Myocyte (in vitro differentiated cells): Measurements from ENCODE around the gene DBNDD2. TPM values are rescaled to one million over a fixed set of nuclear protein-coding genes. Genes with fewer than 3 reads are reported as not detected.

Experiments
- DNase-seq: peaks from one replicate; pipeline ENCODE4 v3.0.0-alpha.2; 2012; ENCODE audit warnings: low read depth
- total RNA-seq: library from RNA; depleted of rRNA; stranded (reverse); fragments of >200 nt; gene quantifications from 2 replicates; pipeline ENCODE4 v1.2.3, GENCODE V29; 2014

The DBNDD2 gene
- total RNA-seq, 1 donor from 2014 or later: 3.3 TPM

DNA sequence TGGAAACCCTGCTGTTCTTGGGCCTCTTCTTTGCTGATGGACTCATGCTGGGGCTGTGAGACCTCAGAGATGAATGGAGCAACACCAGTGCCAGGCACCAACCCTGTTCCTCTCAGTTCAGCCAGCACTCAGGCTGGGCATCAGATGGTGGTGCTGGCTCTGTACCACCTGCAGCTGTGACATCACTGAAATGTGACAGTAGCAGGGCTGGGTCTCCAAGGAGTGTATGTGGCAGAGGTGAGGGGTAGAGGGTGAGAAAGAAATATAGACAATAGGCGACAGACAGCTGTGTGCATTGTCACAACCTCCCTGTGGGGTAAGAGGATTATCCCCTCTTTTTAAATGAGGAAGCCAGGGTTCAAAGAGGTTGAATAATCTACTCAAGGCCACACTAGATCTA is 29.9 kb upstream of the DBNDD2 start, which contains the start of gene TP53TG5:
Gene TP53TG5 (minus strand): TSS at position 135 of the 400 bp plus-strand sequence. CDS start 89 bp downstream, at position 46.
- DNase-seq: no peak

DNA sequence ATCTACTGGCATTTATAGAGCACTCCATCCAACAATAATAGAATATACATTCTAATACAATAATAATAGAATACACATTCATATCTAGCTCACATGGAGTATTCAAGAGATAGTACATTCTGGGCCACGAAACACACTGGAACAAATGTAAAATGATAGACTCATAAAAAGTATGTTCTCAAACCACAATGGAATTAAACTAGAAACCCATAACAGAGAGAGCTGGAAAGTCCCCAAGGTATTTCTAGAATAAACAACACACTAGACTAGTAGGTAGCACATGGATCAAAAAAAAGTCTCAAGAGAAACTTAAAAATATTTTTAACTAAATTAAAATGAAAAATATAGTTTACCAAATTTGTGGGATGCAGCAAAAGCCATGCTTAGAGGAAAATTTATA is 20.8 kb upstream of the DBNDD2 start:
- no peak for DNase-seq

DNA sequence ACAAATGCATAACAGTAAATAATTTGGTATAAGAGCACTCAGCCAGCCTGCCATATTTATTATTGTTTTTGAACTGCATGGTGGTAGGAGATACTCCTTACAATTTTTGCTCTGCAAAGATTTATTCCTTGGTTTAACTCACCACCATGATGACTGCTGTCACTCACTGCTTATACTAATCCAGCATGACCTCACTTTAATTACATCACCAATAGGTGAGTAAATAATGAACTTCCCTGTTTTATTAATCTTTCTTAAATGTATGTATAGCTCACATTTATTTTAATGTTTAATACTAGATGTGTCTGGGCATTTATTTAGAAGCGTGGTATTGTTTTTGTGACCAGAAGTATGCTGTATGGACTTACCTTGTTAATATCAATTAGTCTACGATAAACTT is 17.2 kb upstream of the DBNDD2 start:
- DNase-seq: no peak

DNA sequence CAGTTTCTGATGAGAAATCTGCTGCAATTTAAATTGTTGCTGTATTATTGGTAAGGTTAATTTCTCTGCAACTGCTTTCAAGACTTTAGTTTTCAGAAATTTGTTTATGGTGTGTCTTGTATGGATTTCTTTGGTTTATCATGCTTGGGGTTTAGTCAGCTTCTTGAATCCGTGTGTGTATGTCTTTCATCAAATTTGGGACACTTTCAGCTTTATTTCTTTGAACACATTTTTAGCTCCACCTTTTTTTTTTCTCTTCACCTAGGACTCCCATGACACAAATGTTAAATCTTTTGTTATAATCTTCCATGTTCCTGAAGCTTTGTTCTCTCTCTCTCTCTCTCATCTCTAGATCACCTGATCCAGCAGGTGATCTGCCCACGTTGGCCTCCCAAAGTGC is 16.5 kb upstream of the DBNDD2 start:
- no peak for DNase-seq

DNA sequence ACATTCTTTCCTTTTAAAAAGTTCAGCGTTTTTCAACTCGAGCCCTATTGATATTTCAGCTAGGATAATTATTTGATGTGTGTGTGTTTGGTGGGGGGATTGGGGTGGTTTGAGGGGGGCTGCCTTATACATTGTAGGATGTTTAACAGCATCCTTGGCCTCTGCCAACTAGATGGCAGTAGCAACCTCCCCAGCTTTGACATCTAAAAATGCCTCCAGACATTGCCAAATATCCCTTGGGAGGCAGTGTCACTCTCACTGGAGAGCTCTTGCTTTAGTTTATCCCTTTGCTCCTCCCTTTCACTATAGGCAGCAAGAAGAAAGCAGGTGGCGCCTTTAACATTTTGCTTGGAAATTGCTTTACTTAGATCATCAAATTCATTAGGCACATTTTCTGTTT is 15.4 kb upstream of the DBNDD2 start:
- peak; percentile 11 for DNase-seq

DNA sequence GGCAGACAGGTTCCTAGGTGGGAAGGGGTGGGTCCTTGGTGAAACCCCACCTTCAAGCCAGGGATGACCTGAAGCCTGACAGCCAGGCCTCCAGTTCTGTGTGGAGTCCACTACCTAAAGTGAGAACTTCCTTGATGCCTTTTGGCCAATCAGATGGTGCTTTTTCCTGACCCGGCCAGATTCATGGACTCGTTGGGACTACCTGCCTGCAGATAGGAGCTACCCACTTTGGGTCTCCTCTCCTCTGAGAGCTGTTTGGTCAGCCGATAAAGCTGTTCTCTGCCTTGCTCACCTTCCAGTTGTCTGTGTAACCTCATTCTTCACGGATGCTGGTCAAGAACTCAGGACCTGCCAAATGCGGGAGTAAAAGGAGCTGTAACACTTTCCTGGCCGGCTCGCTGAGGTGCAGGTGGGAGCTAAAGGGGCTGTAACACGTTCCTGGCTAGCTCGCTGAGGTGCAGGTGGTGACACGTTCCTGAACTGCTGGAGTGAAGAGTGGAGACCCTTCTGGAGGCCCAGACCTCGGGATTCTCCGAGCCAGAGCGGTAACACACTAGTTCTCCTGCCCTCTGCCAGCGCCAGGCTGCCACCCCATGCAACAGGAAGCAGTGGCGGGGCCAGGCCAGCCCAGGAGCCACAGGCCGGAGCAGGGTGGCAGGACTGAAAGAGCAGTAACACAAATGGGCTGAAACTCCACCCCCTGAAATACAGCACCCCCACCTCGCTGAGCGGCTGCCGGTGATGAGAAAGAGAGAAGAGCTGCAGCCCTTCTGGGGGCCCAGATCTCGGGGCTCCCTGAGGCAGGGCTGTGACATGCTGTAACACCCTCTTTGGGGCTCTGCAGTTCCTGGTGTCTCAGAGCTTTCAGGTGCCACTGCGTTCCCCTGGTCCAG is 13.6 kb upstream of the DBNDD2 start:
- DNase-seq: no peak

DNA sequence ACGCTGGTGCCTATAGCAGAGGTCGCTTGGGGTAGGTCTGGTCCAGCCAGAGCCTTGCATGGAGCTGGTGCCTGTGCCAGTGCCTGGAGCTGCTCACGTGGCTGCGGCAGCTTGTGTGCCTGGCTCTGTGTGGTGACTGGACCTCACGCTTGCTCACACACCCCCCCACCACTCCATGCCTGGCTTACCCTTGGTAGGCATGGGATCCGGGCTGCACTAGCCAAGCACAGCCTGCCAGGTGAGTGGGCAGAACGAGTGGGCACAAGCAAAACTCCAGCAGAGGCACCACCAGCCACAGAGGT is 13.0 kb upstream of the DBNDD2 start:
- no peak for DNase-seq

DNA sequence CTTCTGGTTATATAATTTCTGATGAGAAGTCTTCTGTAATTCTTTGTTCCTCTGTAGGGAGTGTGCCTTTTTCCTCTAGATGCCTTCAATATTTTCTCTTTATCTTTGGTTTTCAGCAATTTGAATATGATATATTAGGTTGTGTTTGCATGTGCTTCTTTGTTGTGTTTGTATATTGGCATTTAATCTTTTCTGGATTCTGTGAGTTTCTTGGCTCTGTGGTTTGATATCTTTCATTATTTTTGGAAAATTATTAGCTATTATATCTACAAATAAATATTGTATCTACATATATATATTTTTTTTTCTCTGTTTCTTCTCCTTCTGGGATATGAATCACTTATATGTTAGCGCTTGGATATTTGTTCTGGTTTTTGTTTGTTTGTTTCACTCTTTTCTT is 9.1 kb upstream of the DBNDD2 start:
- no peak for DNase-seq

DNA sequence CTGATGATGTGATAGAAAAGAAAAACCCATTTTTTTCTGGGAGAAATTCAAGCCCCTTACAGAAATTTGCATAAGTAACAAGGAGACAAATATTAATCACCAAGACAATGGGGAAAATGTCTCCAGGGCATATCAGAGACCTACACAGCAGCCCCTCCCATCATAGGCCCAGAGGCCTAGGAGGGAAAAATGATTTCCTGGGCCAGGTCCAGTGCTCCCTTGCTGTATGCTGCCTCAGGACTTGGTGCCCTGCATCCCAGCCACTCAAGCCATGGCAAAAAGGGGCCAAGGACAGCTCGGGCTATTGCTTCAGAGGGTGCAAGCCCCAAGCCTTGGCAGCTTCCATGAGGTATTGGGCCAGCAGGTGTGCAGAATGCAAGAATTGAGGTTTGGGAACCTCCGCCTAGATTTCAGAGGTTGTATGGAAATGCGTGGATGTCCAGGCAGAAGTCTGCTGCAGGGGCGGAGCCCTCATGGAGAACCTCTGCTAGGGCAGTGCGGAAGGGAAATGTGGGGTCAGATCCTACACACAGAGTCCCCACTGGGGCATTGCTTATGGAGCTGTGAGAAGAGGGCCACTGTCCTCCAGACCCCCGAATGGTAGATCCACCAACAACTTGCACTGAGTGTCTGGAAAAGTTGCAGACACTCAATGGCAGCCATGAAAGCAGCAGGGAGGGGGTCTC is 7.6 kb upstream of the DBNDD2 start:
- DNase-seq: no peak

DNA sequence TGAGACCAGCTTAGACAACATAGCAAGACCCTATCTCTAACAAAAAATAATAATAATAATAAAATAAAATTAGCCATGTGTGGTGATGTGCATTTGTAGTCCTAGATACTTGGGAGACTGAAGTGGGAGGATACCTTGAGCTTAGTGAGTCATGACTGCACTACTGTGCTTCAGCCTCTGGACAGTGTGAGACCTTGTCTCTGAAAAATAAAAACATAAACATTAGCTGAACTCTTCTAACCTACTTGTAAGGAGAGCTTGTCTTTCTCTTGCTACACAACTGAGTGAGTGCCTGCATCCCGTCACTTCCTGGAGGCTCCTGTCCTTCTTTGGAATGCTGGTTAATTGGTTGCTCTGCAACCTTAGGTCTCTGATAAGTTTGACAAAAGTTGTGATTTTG is 5.1 kb upstream of the DBNDD2 start:
- no peak for DNase-seq

DNA sequence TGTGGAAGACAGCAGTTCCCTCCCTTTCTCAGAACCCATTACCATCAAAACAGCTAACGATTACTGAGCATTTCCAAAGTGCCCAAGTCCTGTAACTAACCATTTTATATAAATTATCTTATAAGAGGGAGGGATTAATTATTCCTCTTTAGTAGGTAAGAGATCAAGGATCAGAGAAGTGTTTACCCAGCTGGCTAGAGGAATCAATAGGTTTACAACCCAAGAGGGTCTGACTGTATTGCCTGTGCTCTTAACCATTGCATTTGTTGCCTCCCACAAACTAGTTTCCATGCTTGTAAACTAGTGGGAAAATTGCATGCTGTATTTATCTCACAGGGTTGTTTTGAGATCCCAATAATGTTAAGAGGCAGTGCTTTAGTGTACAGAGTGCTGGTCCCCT is 3.7 kb upstream of the DBNDD2 start:
- DNase-seq: no peak

DNA sequence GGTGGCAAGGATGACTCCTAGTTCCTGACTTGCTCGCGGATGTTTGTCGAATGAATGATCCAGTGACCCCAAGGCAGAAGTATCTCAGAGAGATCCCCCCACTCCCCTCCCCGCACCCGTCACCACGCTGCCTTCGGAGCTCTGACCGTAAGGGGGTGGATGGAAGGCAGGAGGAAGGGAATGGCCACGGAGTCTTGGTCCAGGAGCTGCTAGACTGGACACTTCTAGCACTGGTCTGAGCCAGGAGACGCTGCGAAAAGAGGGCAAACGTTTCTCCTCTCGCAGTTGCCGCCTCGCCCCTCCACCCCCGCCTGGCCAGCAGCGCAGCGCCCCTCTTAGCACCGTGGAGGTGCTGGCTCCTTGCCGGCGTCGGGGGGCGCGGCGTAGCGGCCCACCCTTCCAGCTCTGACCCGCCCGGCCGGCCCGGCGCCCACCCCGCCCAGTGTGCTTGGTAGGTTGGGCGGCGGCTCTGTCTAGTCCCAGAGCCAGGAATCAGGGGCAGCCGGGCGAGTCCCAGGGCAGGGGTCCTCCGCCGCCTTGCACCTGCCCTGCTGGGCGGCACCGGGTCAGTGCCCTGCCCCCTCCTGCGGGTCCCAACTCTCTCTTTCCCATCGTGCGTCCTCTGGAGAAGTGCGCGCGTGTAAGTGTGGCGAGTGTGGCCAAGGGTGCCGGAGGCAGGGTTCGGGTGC is 2.4 kb upstream of the DBNDD2 start:
- DNase-seq: no peak

DNA sequence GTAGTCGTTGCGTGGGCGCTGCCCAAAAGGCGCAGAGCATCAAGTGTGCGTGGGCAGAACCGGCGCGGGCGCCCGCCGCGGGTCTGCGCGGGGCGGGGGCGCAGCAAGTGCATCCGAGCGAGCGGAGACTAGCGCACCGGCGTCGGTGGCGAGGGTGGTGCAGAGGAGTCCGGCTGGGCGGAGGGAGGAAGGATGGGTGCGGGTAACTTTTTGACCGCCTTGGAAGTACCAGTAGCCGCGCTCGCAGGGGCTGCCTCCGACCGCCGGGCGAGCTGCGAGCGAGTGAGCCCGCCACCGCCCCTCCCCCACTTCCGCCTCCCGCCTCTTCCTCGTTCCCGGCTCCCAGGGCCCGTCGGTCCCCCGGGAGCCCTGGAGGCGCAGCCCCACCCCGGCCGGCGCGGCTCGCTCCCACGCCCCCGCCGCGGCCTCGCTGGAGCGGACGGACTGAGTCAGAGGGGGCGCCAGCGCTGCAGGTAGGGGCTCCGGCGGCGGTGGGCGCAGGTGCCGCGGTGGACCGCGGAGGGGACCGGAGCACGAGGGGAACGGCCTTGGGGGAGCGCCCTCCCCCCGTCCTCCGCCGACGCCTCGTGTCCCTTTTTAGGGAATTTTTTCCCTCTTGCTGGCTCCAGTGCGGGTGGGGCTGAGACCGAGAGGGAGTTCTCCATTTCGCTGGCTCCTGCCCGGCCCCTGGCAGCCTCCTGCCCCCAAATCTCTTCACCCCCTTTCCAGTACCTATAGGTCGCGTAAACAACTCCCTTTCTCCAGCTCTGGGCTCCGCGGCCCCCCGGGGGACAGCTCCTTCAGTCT is 1.6 kb upstream of the DBNDD2 start:
- peak; percentile 24 for DNase-seq

DNA sequence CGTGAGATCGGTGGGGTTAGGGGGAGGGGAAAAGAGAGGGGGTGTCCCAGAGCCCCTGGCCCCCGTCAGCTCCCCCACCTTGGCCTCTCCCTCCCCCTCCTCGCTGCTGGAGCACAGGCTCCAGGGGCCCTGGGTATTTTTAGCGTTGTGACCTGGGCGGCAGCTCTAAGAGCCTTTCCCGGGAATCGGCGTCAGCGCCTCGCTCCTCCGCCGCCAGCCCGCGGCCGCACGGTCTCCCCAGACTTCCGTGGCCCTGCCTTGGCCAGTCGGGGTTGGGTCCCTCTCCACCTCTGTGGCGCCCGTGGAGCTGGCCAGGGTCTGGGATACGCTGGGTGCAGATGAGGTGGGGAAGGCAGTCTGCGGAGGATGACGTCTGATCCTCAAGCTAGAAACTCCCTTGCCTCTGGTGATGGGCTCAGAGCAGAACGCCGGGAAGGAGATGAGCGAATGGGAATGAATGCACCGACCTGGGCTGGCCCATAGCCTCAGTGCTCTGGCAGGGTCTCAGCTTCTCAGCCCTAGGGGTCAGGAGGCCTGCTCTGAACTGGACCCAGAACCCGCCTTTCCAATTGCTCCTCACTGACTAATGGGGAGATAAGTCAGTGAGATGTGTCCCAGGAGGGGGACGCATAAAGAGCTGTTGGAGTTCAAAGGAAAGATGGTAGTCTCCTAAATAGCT is 883 bp upstream of the DBNDD2 start:
- peak; percentile 18 for DNase-seq

DNA sequence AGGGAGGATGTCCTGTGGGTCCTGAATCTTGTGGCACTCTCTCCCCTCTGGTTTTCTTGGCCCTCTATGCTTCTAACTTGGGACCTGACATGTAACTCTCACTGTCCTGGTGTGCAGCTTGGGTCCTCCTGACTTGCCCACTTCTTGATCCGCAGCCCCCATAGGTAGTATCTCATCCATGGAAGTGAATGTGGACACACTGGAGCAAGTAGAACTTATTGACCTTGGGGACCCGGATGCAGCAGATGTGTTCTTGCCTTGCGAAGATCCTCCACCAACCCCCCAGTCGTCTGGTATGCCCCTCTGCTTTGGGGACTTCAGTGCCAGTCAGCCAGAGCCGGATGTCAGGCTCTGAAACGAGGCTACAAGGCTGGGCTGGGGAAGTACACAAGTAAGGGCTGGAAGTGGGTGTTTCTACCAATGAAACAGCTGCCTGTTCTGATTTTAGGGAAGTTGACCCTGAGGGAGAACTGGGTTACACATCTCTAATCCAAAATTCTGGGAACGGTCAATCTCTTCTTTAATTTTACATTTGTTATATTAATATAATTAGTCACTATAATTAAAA is 641 bp downstream of the DBNDD2 start:
- no peak for DNase-seq

DNA sequence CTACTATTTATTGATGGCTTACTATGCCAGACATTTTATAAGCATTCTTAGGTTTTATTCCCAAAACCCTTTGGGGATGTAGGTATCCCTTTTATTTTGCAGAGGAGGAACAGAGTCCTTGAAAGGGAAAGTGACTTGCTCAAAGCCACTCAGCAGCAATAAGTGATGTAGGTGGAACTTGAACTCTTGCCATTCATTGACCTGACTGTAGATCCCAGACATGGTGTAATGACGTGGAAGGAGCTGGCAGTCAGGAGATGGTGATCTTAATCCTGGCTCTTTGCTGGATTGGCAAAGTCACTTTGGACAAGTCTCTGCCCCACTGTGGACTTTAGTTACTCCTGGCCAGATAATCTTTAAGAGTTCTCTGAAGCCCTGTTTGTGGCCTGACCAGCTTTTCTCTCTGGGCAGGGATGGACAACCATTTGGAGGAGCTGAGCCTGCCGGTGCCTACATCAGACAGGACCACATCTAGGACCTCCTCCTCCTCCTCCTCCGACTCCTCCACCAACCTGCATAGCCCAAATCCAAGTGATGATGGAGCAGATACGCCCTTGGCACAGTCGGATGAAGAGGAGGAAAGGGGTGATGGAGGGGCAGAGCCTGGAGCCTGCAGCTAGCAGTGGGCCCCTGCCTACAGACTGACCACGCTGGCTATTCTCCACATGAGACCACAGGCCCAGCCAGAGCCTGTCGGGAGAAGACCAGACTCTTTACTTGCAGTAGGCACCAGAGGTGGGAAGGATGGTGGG is 1.6 kb downstream of the DBNDD2 start:
- no peak for DNase-seq

DNA sequence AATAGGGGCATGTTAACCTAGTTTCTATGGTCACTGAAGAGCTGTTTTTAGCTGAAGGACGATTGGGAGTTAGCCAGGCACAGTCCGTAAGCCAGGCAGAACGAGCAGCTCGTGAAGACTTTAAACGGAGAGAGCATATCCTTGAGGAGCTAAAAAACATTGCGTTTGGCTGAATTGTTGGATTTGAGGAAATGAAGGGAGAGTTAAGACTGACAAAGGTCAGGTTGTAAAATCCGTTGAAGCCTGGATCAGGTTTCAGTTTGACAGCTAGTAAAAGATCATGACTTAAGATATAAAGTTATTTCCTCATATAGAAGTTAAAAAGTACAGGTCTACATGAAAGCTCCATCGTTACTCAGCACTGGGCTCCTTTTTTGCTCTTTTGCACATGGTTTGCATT is 2.8 kb downstream of the DBNDD2 start:
- no peak for DNase-seq

DNA sequence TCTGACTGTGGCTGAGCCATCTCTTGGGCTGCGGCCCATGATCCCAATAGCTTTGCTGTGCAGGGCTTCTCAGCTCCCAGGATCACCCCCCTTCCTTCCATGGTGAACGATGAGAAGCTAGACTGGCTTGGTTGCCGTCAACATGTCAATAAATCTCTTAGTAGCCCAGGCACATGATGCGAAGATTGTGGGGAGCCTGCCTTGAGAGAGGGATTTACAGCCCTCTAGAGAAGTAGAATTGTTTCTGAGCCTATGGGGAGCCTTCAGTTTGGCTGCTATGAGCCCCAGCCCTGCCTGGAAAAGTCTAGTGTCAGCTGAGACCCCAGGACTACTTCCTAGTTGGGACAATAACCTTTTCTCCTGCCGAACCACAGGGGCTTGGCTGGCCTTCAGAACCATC is 4.6 kb downstream of the DBNDD2 start:
- DNase-seq: no peak

DNA sequence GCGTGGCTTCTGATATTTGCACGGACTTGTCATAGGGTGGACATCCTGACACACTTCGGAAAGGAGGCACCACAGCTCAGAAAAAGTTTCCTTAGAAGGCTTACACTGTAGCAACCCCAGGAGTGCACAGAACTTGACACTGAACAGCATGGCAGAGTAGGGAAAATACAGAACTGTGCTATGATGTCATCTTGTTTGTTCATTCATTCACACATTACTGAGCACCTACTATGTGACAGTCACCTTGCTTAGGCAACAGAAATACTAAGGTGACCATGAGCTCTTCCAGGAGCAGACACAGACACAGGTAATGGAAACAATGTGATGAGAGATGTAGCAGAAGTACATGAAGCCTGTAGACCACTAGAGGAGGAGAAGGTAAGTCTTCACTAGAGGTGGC is 5.4 kb downstream of the DBNDD2 start:
- DNase-seq: no peak
